Body of pancreas (tissue), 4 donors: ENCODE results near the gene ZEB2. TPM values are rescaled to one million over a fixed set of nuclear protein-coding genes. Genes with fewer than 3 reads are reported as not detected.

ENCODE experiments used
- ATAC-seq: fragments of 150-250 bp; one replicate; pipeline ENCODE4 v1.9.1; 2016
- DNase-seq, 4 donors: peaks; one replicate each; pipeline ENCODE4 v3.0.0-alpha.2; 2019
- H3K27ac ChIP-seq, 4 donors: fragments of 200-600 bp; sonication (generic); 1 replicate in 3 of 4; 2 replicates in 1 of 4; pipeline versions ENCODE4 v1.5.1 to v1.6.1; 2016 to 2019; ENCODE audit warnings: mild to moderate bottlenecking in 1 of 4, mixed read lengths in 1 of 4, moderate library complexity in 1 of 4
- H3K27me3 ChIP-seq, 2 donors: fragments of 200-600 bp; sonication (generic); one replicate each; pipeline ENCODE4 v1.6.0; 2016; ENCODE audit warnings: mild to moderate bottlenecking in 1 of 2
- H3K36me3 ChIP-seq, 2 donors: fragments of 200-600 bp; sonication (generic); replicated peaks in 1 of 2; 2 replicates each; pipeline ENCODE4 v1.5.1; 2016; ENCODE audit warnings: low read depth in 2 of 2; ENCODE audit not compliant: insufficient read depth in 1 of 2
- H3K4me1 ChIP-seq: fragments of 200-600 bp; sonication (generic); one replicate; pipeline ENCODE4 v1.6.0; 2016
- H3K4me3 ChIP-seq, 2 donors: fragments of 200-600 bp; sonication (generic); 1 replicate in 1 of 2; 2 replicates in 1 of 2; pipeline ENCODE4 v1.5.1; 2016 to 2019
- H3K9me3 ChIP-seq, 3 donors: fragments of 200-600 bp; sonication (generic); 1 replicate in 2 of 3; 2 replicates in 1 of 3; pipeline ENCODE4 v1.5.1; 2016
- CTCF ChIP-seq, 7 experiments: fragments of 450-650 bp in 4 of 7; fragments of 200-600 bp in 3 of 7; sonication (generic) in 3 of 7; IDR thresholded peaks; one replicate each; pipeline ENCODE4 v1.5.1; 2016 to 2019; ENCODE audit warnings: antibody characterized with exemption in 7 of 7
- POLR2A ChIP-seq, 3 donors: fragments of 450-650 bp; IDR thresholded peaks; one replicate each; pipeline ENCODE4 v1.6.1; 2016; ENCODE audit warnings: antibody characterized with exemption in 3 of 3, mild to moderate bottlenecking in 2 of 3
- WGBS, 2 donors: methylation state at CpG; one replicate each; pipeline ENCODE4 v1.1.5; 2017; 5-methylcytosine and 5-hydroxymethylcytosine counted together
- intact Hi-C: fragments of 100-400 bp; cut with DNase I; formaldehyde crosslinking; loops from one replicate; pipeline ENCODE4 v1.15.1; 2023
- total RNA-seq, 2 donors: library from RNA; depleted of rRNA; stranded (reverse); fragments of >200 nt; gene quantifications; one replicate each; pipeline ENCODE4 v1.1.0, GENCODE V29; 2016

The ZEB2 gene
- total RNA-seq, 2 donors from 2014 or later, result 18.5 to 24.6 TPM

- Histone ChIP-seq H3K36me3 (no peaks in the 10 kb centered on the region), H3K27me3 (no peaks in the 10 kb centered on the region), H3K9me3 (no peaks in the 10 kb centered on the region), H3K27ac (no peak overlapping the region), H3K4me1 (no peaks in the 10 kb centered on the region), H3K4me3 (no peak overlapping the region)
- TF ChIP-seq CTCF (IDR thresholded peaks at IDR 0.05), result no peak
- no peak for TF ChIP-seq POLR2A (IDR thresholded peaks at IDR 0.05)
- intact Hi-C loops, result no loop called here
- no peak for ATAC-seq
- WGBS, 2 donors, result 30 to 33% methylated on average over 8 of the region's 8 CpGs
- DNase-seq, result no peak
These were observed 65.2 kb downstream of the ZEB2 start for GRCh38 chr2:144454466-144455287.

- ATAC-seq (no peak), DNase-seq (no peak)
- WGBS, 2 donors, result 83 to 86% methylated on average over 5 of the region's 5 CpGs
- Histone ChIP-seq H3K4me3 (no peak overlapping the region), H3K9me3 (no peaks in the 10 kb centered on the region), H3K36me3 (no peaks in the 10 kb centered on the region), H3K27ac (no peak overlapping the region), H3K4me1 (no peaks in the 10 kb centered on the region), H3K27me3 (no peaks in the 10 kb centered on the region)
- intact Hi-C loops, result no loop called here
- TF ChIP-seq CTCF (IDR thresholded peaks at IDR 0.05), result no peak
- TF ChIP-seq POLR2A (IDR thresholded peaks at IDR 0.05), result no peak
These were observed 66.3 kb downstream of the ZEB2 start for GRCh38 chr2:144453486-144454158.

DNA sequence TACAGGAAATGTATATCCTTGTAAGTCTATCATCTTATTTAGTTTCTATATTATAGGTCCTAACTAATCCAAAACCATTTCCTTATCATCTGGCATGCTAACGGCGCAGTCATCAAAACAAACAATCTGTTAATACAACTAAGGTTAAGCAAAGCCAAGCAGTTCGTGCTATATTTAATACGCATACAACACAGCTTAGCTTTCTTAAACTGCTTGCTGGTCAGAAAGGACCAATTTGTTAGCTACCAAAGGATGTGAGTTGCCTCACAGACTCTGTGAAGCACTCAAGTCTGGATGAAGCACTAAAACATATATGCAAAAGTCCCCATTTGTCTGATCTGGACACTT is 67.0 kb downstream of the ZEB2 start:
- Histone ChIP-seq H3K27ac (no peak overlapping the region), H3K9me3 (no peaks in the 10 kb centered on the region), H3K4me3 (no peak overlapping the region), H3K27me3 (no peaks in the 10 kb centered on the region), H3K36me3 (no peaks in the 10 kb centered on the region), H3K4me1 (no peaks in the 10 kb centered on the region)
- 60 to 78% methylated on average over 4 of the region's 4 CpGs for WGBS, 2 donors
- no peak for DNase-seq
- intact Hi-C loops, result no loop called here
- TF ChIP-seq CTCF (IDR thresholded peaks at IDR 0.05), result no peak
- TF ChIP-seq POLR2A (IDR thresholded peaks at IDR 0.05), result no peak
- no peak for ATAC-seq

GRCh38 chr2:144452169-144452988 is 67.5 kb downstream of the ZEB2 start:
- no peaks in the 10 kb centered on the region for H3K36me3 ChIP-seq
- H3K27ac ChIP-seq, result no peak overlapping the region
- H3K4me1 ChIP-seq, result no peaks in the 10 kb centered on the region
- H3K4me3 ChIP-seq, result no peak overlapping the region
- ATAC-seq, result no peak
- TF ChIP-seq CTCF (IDR thresholded peaks at IDR 0.05) (peak in 2 of 7 experiments; percentile 9 to 21), POLR2A (IDR thresholded peaks at IDR 0.05) (no peak)
- no peaks in the 10 kb centered on the region for H3K27me3 ChIP-seq
- intact Hi-C loops, result no loop called here
- DNase-seq, result no peak
- H3K9me3 ChIP-seq, result no peaks in the 10 kb centered on the region
- WGBS, 2 donors, result 29 to 48% methylated on average over 15 of the region's 15 CpGs
